ENCODE data around the gene SOX8.

The SOX8 gene

DNA sequence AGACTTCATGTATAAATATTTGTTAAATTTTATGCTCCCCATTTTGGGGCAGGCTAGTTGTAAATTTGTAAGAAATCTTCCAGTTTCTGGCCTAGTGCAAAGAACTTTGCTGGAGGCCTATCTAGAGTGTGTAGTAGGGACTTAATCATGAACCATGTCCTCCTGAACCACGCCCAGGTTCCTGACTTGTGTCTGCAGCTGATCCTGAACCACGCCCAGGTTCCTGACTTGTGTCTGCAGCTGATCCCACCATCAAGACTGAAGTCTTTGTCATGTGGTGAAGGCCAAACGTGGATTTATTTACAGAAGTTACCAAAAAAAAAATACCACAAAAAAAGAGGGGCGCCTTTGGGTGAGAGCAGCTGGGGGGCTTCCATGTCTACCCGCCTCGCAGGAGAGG, 43.8 kb upstream of the SOX8 start:
- no peak overlapping the region for H3K4me3 ChIP-seq (ENCODE audit: low read depth, low read length)
- TF ChIP-seq, protein P1, sequence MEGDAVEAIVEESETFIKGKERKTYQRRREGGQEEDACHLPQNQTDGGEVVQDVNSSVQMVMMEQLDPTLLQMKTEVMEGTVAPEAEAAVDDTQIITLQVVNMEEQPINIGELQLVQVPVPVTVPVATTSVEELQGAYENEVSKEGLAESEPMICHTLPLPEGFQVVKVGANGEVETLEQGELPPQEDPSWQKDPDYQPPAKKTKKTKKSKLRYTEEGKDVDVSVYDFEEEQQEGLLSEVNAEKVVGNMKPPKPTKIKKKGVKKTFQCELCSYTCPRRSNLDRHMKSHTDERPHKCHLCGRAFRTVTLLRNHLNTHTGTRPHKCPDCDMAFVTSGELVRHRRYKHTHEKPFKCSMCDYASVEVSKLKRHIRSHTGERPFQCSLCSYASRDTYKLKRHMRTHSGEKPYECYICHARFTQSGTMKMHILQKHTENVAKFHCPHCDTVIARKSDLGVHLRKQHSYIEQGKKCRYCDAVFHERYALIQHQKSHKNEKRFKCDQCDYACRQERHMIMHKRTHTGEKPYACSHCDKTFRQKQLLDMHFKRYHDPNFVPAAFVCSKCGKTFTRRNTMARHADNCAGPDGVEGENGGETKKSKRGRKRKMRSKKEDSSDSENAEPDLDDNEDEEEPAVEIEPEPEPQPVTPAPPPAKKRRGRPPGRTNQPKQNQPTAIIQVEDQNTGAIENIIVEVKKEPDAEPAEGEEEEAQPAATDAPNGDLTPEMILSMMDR (IDR thresholded peaks at IDR 0.05; ENCODE audit: low read depth, low read length, missing control alignments) = no peak
- DNase-seq (ENCODE audit: low read depth) = no peak
- in situ Hi-C loops (cut with HindIII; ENCODE audit: low sequenced_read_pairs) = loop anchor here (5.0 kb wide), 2 partner anchors 50 to 105 kb away; no protein-coding TSS in a partner anchor

DNA sequence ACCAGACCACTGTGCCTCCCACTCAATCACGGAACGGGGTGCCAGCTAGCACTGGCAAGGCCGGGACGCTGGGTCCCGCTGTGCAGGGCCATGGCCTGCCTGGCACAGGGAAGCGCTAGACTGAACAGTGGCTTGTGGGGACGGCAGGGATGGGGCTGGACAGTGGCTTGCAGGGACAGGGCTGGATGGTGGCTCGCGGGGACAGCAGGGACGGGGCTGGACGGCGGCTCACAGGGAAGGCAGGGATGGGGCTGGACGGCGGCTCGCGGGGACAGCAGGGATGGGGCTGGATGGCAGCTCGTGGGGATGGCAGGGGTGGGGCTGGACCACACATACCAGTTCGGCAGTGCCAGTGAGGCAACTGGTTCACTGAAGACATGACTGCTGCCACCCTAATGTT, 43.4 kb upstream of the SOX8 start:
- H3K4me3 ChIP-seq (ENCODE audit: low read depth, low read length) = no peak overlapping the region
- TF ChIP-seq, protein P1 (IDR thresholded peaks at IDR 0.05; ENCODE audit: low read depth, low read length, missing control alignments) = no peak
- in situ Hi-C loops (cut with HindIII; ENCODE audit: low sequenced_read_pairs) = loop anchor here (5.0 kb wide), 2 partner anchors 49 to 106 kb away; no protein-coding TSS in a partner anchor
- DNase-seq (ENCODE audit: low read depth) = no peak

DNA sequence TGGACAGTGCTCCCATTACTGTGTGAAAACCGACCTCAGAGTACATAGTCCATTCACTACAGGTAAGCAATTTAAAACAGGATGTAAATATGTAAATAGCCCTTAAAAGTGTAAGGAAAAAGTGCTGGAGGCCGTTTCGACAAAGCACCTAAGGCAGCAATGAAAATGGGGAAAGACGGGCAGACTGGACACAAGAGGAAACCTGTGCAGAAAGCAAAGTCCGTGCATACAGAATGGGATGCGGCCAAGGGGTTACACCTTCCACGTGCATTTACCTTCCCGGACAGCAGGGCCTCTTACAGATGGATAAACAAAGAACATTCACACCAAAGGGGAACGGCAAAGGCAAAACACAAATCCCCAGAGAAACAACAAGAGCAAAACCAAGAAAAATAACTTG, 42.8 kb upstream of the SOX8 start:
- TF ChIP-seq, protein P1 (IDR thresholded peaks at IDR 0.05; ENCODE audit: low read depth, low read length, missing control alignments) = no peak
- H3K4me3 ChIP-seq (ENCODE audit: low read depth, low read length) = no peak overlapping the region
- DNase-seq (ENCODE audit: low read depth) = no peak
- in situ Hi-C loops (cut with HindIII; ENCODE audit: low sequenced_read_pairs) = loop anchor here (5.0 kb wide), 2 partner anchors 49 to 106 kb away; no protein-coding TSS in a partner anchor

DNA sequence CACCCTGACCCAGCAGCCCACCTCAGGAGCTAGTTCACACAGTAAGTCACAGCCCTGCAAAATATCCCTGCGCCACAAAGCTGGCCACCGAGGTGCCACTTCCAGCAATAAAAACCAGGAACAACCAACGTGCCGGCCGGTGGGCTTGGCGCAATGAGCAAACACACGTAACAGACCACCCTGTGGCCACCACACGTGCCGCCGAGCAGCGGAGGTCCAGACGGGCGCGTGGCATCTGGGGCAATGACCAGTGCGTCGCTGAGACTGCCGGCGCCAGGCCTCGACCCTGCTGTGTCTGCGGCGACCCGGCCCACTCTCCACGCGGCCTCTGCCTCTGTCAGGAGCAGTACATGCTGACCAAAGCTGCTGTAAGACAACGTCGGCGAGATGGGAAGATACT, 42.3 kb upstream of the SOX8 start:
- DNase-seq (ENCODE audit: low read depth) = no peak
- in situ Hi-C loops (cut with HindIII; ENCODE audit: low sequenced_read_pairs) = loop anchor here (5.0 kb wide), 2 partner anchors 48 to 107 kb away; no protein-coding TSS in a partner anchor
- TF ChIP-seq, protein P1 (IDR thresholded peaks at IDR 0.05; ENCODE audit: low read depth, low read length, missing control alignments) = no peak
- H3K4me3 ChIP-seq (ENCODE audit: low read depth, low read length) = no peak overlapping the region

DNA sequence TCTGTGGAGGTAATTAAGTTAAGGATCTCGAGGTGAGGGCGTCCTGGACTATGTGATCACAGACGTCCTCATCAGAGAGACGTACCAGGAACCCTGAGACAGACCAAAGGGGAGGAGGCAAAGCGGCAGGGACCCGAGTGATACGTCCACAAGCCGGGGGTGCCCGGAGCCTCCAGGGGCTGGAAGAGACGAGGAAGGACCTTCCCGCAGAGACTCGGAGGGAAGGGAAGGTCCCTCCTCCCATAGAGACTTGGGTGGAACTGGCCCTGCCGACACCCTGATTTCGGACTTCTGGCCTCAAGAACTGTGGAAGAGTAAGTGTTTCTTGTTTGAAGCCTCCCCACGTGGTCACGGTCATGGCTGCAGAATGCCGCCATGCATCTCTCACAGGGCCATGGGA, 41.6 kb upstream of the SOX8 start:
- in situ Hi-C loops (cut with HindIII; ENCODE audit: low sequenced_read_pairs) = loop anchor here (5.0 kb wide), 2 partner anchors 47 to 108 kb away; no protein-coding TSS in a partner anchor
- H3K4me3 ChIP-seq (ENCODE audit: low read depth, low read length) = no peak overlapping the region
- DNase-seq (ENCODE audit: low read depth) = no peak
- TF ChIP-seq, protein P1 (IDR thresholded peaks at IDR 0.05; ENCODE audit: low read depth, low read length, missing control alignments) = no peak

DNA sequence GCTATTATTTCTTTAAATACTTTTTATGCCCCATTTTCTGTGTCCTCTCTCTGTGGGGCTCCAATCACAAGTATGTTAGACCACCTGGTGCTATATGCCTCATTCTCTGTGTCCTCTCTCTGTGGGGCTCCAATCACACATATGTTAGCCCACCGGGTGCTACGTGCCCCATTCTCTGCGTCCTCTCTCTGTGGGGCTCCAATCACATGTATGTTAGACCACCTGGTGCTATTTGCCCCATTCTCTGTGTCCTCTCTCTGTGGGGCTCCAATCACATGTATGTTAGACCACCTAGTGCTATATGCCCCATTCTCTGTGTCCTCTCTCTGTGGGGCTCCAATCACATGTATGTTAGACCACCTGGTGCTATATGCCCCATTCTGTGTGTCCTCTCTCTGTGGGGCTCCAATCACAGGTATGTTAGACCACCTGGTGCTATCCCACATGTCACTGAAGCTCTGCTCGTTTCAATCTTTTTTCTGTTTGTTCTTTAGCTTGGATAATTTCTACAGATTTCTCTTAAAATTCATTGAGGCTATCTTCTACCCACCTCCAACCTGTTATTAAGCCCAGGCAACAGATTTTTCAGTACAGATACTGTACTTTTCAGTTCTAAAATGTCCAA, 39.0 kb upstream of the SOX8 start:
- in situ Hi-C loops (cut with HindIII; ENCODE audit: low sequenced_read_pairs) = no loop called here
- no peak for DNase-seq (ENCODE audit: low read depth)
- no peak overlapping the region for H3K4me3 ChIP-seq (ENCODE audit: low read depth, low read length)
- TF ChIP-seq, protein P1 (IDR thresholded peaks at IDR 0.05; ENCODE audit: low read depth, low read length, missing control alignments) = no peak
